ENCODE data around the gene MPI.

MPI gene

DNA sequence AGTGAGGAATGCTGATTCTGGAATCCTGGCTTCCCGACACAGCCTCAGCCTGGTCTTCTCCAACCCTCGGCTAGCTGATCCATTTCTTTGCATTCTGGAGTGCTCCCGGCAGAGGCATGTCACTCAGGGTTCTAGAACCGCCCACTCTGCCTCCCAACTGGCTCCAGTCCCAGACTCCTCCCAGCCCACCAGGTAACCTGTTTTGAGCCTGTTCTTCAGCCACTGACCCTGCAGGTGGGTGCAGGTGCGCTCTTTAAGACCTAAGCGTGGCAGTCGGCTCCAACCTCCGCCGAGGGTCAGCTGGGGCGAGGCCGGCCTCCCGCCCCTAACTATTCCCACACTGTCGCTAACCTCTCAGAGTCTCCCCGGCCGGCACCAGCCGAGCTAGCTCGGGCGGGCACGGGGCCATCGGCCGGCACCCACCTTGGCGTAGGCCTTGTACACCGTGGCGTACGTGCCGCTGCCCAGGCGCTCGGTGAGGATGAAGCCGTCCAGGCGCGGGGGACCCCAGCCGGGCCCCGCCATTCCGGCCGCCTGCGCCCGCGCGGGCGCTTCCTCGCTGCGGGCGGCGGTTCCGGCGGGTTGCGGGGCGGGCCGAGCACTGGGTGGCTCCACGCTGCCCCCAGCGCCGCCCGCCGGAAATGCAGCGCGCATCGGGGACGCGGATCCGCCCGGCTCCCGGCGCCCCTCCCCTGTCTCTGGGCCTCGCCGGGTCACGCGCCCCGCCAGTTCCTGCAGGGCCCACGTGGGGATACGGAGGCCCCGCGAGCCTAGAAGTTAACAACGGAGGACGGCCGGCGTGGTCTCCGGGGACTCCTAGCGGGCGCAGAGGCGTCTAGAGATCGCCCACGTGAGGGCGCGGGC is 47.0 kb upstream of the MPI start, which contains the start of gene ULK3:
Gene ULK3 (minus strand): TSS at position 576 of the 864 bp plus-strand sequence. CDS start 51 bp downstream, at position 525.
- H3K9ac ChIP-seq (ENCODE audit: low read depth, low read length, poor library complexity): peak within 1 kb of the TSS; percentile 95
- WGBS, 2 donors (ENCODE audit: extremely low coverage in 2 of 2, insufficient read length in 2 of 2, insufficient replicate concordance in 1 of 2): no CpG with 5 or more reads among the region's 84 CpGs
- no peak within 1 kb of the TSS for H2AK5ac ChIP-seq (ENCODE audit: low read depth, low read length)
- peaks cover 3% of the 10 kb centered on the region for H3K79me1 ChIP-seq (ENCODE audit: low read depth, low read length)
- no peak within 1 kb of the TSS for H3K4ac ChIP-seq (ENCODE audit: low read length)
- H3K27ac ChIP-seq (replicated peaks; ENCODE audit: low read length): peak within 1 kb of the TSS; percentile 23
- H3K4me1 ChIP-seq (ENCODE audit: control insufficient read depth in 2 of 2, insufficient read depth in 1 of 2, low read depth in 1 of 2, low read length in 2 of 2): peaks cover 6 to 12% of the 10 kb centered on the region in 2 donors
- H3K4me2 ChIP-seq (ENCODE audit: insufficient read depth, low read length, poor library complexity, severe bottlenecking): peak within 1 kb of the TSS; percentile 78
- H3K27me3 ChIP-seq (ENCODE audit: control insufficient read depth in 3 of 3, insufficient read depth in 3 of 3, low read depth in 1 of 3, low read length in 3 of 3): no peaks in the 10 kb centered on the region
- no peak within 1 kb of the TSS for H2BK120ac ChIP-seq (ENCODE audit: low read depth, low read length)
- H3K23ac ChIP-seq (ENCODE audit: low read depth, low read length, poor library complexity): peak within 1 kb of the TSS; percentile 94
- H2BK5ac ChIP-seq (ENCODE audit: low read length): peak within 1 kb of the TSS; percentile 87
- H4K91ac ChIP-seq (ENCODE audit: low read depth, low read length, poor library complexity): peak within 1 kb of the TSS; percentile 32
- H3K36me3 ChIP-seq (replicated peaks in 1 of 2; ENCODE audit: control insufficient read depth in 2 of 2, insufficient read depth in 2 of 2, low read length in 2 of 2): peaks cover 7 to 65% of the 10 kb centered on the region in 2 donors
- peak within 1 kb of the TSS; percentile 90 to 97 for H3K4me3 ChIP-seq (ENCODE audit: low read length in 2 of 2)
- H4K8ac ChIP-seq (ENCODE audit: low read depth, low read length): no peak within 1 kb of the TSS
- H2BK12ac ChIP-seq (ENCODE audit: low read length): no peak within 1 kb of the TSS
- H3K18ac ChIP-seq (ENCODE audit: low read length): peak within 1 kb of the TSS; percentile 98
- DNase-seq (ENCODE audit: low spot score): peak; percentile 87
- H2BK15ac ChIP-seq (ENCODE audit: low read length): peak within 1 kb of the TSS; percentile 83
- no peaks in the 10 kb centered on the region for H3K9me3 ChIP-seq (replicated peaks in 1 of 2; ENCODE audit: control insufficient read depth in 2 of 2, insufficient read depth in 1 of 2, low read depth in 1 of 2, low read length in 2 of 2)
- H3K14ac ChIP-seq (ENCODE audit: low read length): peak within 1 kb of the TSS; percentile 31
- peak within 1 kb of the TSS; percentile 97 for H2AFZ ChIP-seq (ENCODE audit: low read length)

- H3K27me3 ChIP-seq (ENCODE audit: control insufficient read depth in 3 of 3, insufficient read depth in 3 of 3, low read depth in 1 of 3, low read length in 3 of 3): no peaks in the 10 kb centered on the region
- H3K18ac ChIP-seq (ENCODE audit: low read length): peak overlapping the region; percentile 95
- H2BK5ac ChIP-seq (ENCODE audit: low read length): no peak overlapping the region
- H2AK5ac ChIP-seq (ENCODE audit: low read depth, low read length): no peak overlapping the region
- no peak overlapping the region for H4K91ac ChIP-seq (ENCODE audit: low read depth, low read length, poor library complexity)
- H3K4me2 ChIP-seq (ENCODE audit: insufficient read depth, low read length, poor library complexity, severe bottlenecking): peak overlapping the region; percentile 78
- no peak overlapping the region for H4K8ac ChIP-seq (ENCODE audit: low read depth, low read length)
- no peak overlapping the region for H2BK120ac ChIP-seq (ENCODE audit: low read depth, low read length)
- H3K4me3 ChIP-seq (ENCODE audit: low read length in 2 of 2): peak overlapping the region; percentile 78 to 90
- peak overlapping the region; percentile 94 for H3K23ac ChIP-seq (ENCODE audit: low read depth, low read length, poor library complexity)
- no peak overlapping the region for H3K4ac ChIP-seq (ENCODE audit: low read length)
- peak overlapping the region; percentile 82 for H3K9ac ChIP-seq (ENCODE audit: low read depth, low read length, poor library complexity)
- WGBS, 2 donors (ENCODE audit: extremely low coverage in 2 of 2, insufficient read length in 2 of 2, insufficient replicate concordance in 1 of 2): no CpG with 5 or more reads among the region's 18 CpGs
- DNase-seq (ENCODE audit: low spot score): no peak
- H3K27ac ChIP-seq (replicated peaks; ENCODE audit: low read length): peak overlapping the region; percentile 23
- H2BK15ac ChIP-seq (ENCODE audit: low read length): no peak overlapping the region
- peaks cover 11 to 70% of the 10 kb centered on the region in 2 donors for H3K36me3 ChIP-seq (replicated peaks in 1 of 2; ENCODE audit: control insufficient read depth in 2 of 2, insufficient read depth in 2 of 2, low read length in 2 of 2)
- H2AFZ ChIP-seq (ENCODE audit: low read length): peak overlapping the region; percentile 97
- no peaks in the 10 kb centered on the region for H3K9me3 ChIP-seq (replicated peaks in 1 of 2; ENCODE audit: control insufficient read depth in 2 of 2, insufficient read depth in 1 of 2, low read depth in 1 of 2, low read length in 2 of 2)
- H2BK12ac ChIP-seq (ENCODE audit: low read length): no peak overlapping the region
- H3K79me1 ChIP-seq (ENCODE audit: low read depth, low read length): peaks cover 3% of the 10 kb centered on the region
- peaks cover 6 to 12% of the 10 kb centered on the region in 2 donors for H3K4me1 ChIP-seq (ENCODE audit: control insufficient read depth in 2 of 2, insufficient read depth in 1 of 2, low read depth in 1 of 2, low read length in 2 of 2)
- no peak overlapping the region for H3K14ac ChIP-seq (ENCODE audit: low read length)
These were observed 46.4 kb upstream of the MPI start for GRCh38 chr15:74843445-74843828.

DNA sequence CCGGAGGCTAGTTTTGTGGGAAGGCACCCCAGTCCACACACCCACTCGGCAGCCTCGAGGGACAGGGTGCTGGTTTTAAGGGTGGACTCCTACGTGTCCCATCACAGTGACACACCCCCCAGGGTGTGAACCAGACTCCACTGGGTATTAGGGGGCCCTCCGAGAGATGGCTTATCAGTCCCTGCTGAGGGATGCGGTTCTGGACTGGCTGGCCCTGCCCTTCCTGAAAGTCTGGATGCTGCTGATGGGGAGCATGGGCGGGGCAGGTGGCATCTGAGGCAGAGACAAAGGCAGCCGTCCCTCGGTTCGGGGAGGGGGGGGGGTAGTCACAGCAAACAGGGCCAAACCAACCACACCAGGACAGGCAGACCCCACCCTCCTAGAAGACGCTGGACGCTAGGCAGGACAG is 45.9 kb upstream of the MPI start:
- H3K4me1 ChIP-seq (ENCODE audit: control insufficient read depth in 2 of 2, insufficient read depth in 1 of 2, low read depth in 1 of 2, low read length in 2 of 2): peaks cover 6 to 12% of the 10 kb centered on the region in 2 donors
- H3K4me2 ChIP-seq (ENCODE audit: insufficient read depth, low read length, poor library complexity, severe bottlenecking): no peak overlapping the region
- H2BK5ac ChIP-seq (ENCODE audit: low read length): peak overlapping the region; percentile 39
- H3K36me3 ChIP-seq (replicated peaks in 1 of 2; ENCODE audit: control insufficient read depth in 2 of 2, insufficient read depth in 2 of 2, low read length in 2 of 2): peaks cover 15 to 70% of the 10 kb centered on the region in 2 donors
- peaks cover 3% of the 10 kb centered on the region for H3K79me1 ChIP-seq (ENCODE audit: low read depth, low read length)
- H3K18ac ChIP-seq (ENCODE audit: low read length): peak overlapping the region; percentile 35
- H2BK15ac ChIP-seq (ENCODE audit: low read length): no peak overlapping the region
- H3K9ac ChIP-seq (ENCODE audit: low read depth, low read length, poor library complexity): peak overlapping the region; percentile 27
- no peak overlapping the region for H2AK5ac ChIP-seq (ENCODE audit: low read depth, low read length)
- no peak for DNase-seq (ENCODE audit: low spot score)
- H3K9me3 ChIP-seq (replicated peaks in 1 of 2; ENCODE audit: control insufficient read depth in 2 of 2, insufficient read depth in 1 of 2, low read depth in 1 of 2, low read length in 2 of 2): no peaks in the 10 kb centered on the region
- no peak overlapping the region for H2BK12ac ChIP-seq (ENCODE audit: low read length)
- H4K8ac ChIP-seq (ENCODE audit: low read depth, low read length): no peak overlapping the region
- no peak overlapping the region for H3K23ac ChIP-seq (ENCODE audit: low read depth, low read length, poor library complexity)
- H3K27me3 ChIP-seq (ENCODE audit: control insufficient read depth in 3 of 3, insufficient read depth in 3 of 3, low read depth in 1 of 3, low read length in 3 of 3): no peaks in the 10 kb centered on the region
- H3K4me3 ChIP-seq (ENCODE audit: low read length in 2 of 2): peak overlapping the region in 1 of 2 donors; percentile 90
- peak overlapping the region; percentile 32 for H4K91ac ChIP-seq (ENCODE audit: low read depth, low read length, poor library complexity)
- peak overlapping the region; percentile 97 for H2AFZ ChIP-seq (ENCODE audit: low read length)
- H3K14ac ChIP-seq (ENCODE audit: low read length): peak overlapping the region; percentile 31
- H3K4ac ChIP-seq (ENCODE audit: low read length): no peak overlapping the region
- H2BK120ac ChIP-seq (ENCODE audit: low read depth, low read length): no peak overlapping the region
- H3K27ac ChIP-seq (replicated peaks; ENCODE audit: low read length): no peak overlapping the region
- WGBS, 2 donors (ENCODE audit: extremely low coverage in 2 of 2, insufficient read length in 2 of 2, insufficient replicate concordance in 1 of 2): no CpG with 5 or more reads among the region's 12 CpGs

All from neuronal stem cell (in vitro differentiated cells).